ENCODE data around the gene OTC. TPM values are rescaled to one million over a fixed set of nuclear protein-coding genes. Genes with fewer than 3 reads are reported as not detected.

The OTC gene
- total RNA-seq, 1 experiment from 2014 or later, result not detected

- H2BK120ac ChIP-seq (ENCODE audit: low read depth, low read length, poor library complexity, severe bottlenecking), result no peak within 1 kb of the TSS
- peak within 1 kb of the TSS; percentile 33 for H3K27ac ChIP-seq (ENCODE audit: insufficient read length, low read depth, low read length)
- H3K27me3 ChIP-seq (ENCODE audit: insufficient read depth, low read length), result no peaks in the 10 kb centered on the region
- H3K79me2 ChIP-seq (ENCODE audit: insufficient read depth, low read length), result no peaks in the 10 kb centered on the region
- peaks cover 0 to 1% (median 0%) of the 10 kb centered on the region in 3 experiments; a peak in 2 of 7 replicates for H3K36me3 Mint-ChIP-seq (ENCODE audit: insufficient read depth in 1 of 3, low read depth in 3 of 3)
- peak within 1 kb of the TSS; percentile 93 for H3K18ac ChIP-seq (ENCODE audit: insufficient read length, low read depth, low read length)
- H3K4ac ChIP-seq (ENCODE audit: low read depth, low read length), result no peak within 1 kb of the TSS
- peak within 1 kb of the TSS; percentile 95 for H3K14ac ChIP-seq (ENCODE audit: insufficient read depth, low read length)
- no peak within 1 kb of the TSS for H3T11ph ChIP-seq (ENCODE audit: low read length)
- H4K20me1 ChIP-seq (ENCODE audit: control insufficient read depth, insufficient read depth, insufficient read length), result no peaks in the 10 kb centered on the region
- H2BK5ac ChIP-seq (ENCODE audit: insufficient read length, low read length), result no peak within 1 kb of the TSS
- no peak within 1 kb of the TSS for H2BK15ac ChIP-seq (ENCODE audit: low read depth, low read length)
- H3K27ac Mint-ChIP-seq, result peak within 1 kb of the TSS; percentile 89 to 99 (median 95); a peak in 5 of 7 replicates
- no peak within 1 kb of the TSS for H2BK12ac ChIP-seq (ENCODE audit: insufficient read length, low read depth, low read length)
- no peak within 1 kb of the TSS for H2AK5ac ChIP-seq (ENCODE audit: insufficient read length, low read length)
- H3K4me3 Mint-ChIP-seq, result peak within 1 kb of the TSS; percentile 84 to 91
- TF ChIP-seq CTCF (conservative IDR thresholded peaks at IDR 0.05), result peak; percentile 75
- WGBS (ENCODE audit: extremely low coverage, insufficient read length, low lambda C conversion rate), result no CpG with 5 or more reads among the region's 67 CpGs
- peak within 1 kb of the TSS; percentile 76 for H3K9ac ChIP-seq (ENCODE audit: extremely low read depth, insufficient read length, low read length)
- no peak within 1 kb of the TSS for H2AFZ ChIP-seq (ENCODE audit: low read length)
- no peak within 1 kb of the TSS for H2BK20ac ChIP-seq (ENCODE audit: low read depth, low read length, poor library complexity, severe bottlenecking)
- peak within 1 kb of the TSS; percentile 36 for H3K4me2 ChIP-seq (ENCODE audit: insufficient read depth, insufficient read length, low read length)
- H3K23ac ChIP-seq (ENCODE audit: insufficient read length, low read depth, low read length), result no peak within 1 kb of the TSS
- no peaks in the 10 kb centered on the region for H3K23me2 ChIP-seq (ENCODE audit: insufficient read length, low read depth, low read length, poor library complexity, severe bottlenecking)
- no peak within 1 kb of the TSS for H3K56ac ChIP-seq (ENCODE audit: insufficient read length, low read depth, low read length)
- DNase-seq, result peak; percentile 94
- H4K8ac ChIP-seq (replicated peaks; ENCODE audit: insufficient read length, low read depth, low read length), result no peak within 1 kb of the TSS
- H3K4me1 ChIP-seq (ENCODE audit: insufficient read depth, low read length), result no peaks in the 10 kb centered on the region
- H4K91ac ChIP-seq (ENCODE audit: insufficient read length, low read depth, low read length), result no peak within 1 kb of the TSS
- peaks cover 3 to 8% of the 10 kb centered on the region in 2 experiments; a peak in 2 of 4 replicates for H3K4me1 Mint-ChIP-seq
- H3K9me3 Mint-ChIP-seq, result peaks cover 50 to 51% of the 10 kb centered on the region in 2 experiments
- H3K9me3 ChIP-seq (ENCODE audit: control insufficient read depth, low read depth, low read length), result no peaks in the 10 kb centered on the region
- no peak within 1 kb of the TSS for H4K5ac ChIP-seq (ENCODE audit: insufficient read length, low read depth, low read length)
- H3K79me1 ChIP-seq (ENCODE audit: insufficient read depth, low read depth, low read length, poor library complexity, severe bottlenecking), result no peaks in the 10 kb centered on the region
- no peaks in the 10 kb centered on the region for H3K27me3 Mint-ChIP-seq (ENCODE audit: low read depth)
Measured at GRCh38 chrX:38327007-38327774, 25.2 kb upstream of the OTC start, which contains the start of gene RPGR. RPGR (minus strand) TSS chrX:38327509; CDS start chrX:38327367, 142 bp downstream.
